SIG-M5 treated with dmso at 0.1 percent for 504 hours (cell line): Measurements from ENCODE around the gene KLHDC8A.

ENCODE experiments used
- DNase-seq: peaks from one replicate; lab custom pipeline; 2025; ENCODE audit not compliant: unreplicated experiment; lab: John Stamatoyannopoulos, UW

Gene KLHDC8A

GRCh38 chr1:205319081-205320018 lies 37.4 kb downstream of the KLHDC8A start:
- DNase-seq, result peak; percentile 43

DNA sequence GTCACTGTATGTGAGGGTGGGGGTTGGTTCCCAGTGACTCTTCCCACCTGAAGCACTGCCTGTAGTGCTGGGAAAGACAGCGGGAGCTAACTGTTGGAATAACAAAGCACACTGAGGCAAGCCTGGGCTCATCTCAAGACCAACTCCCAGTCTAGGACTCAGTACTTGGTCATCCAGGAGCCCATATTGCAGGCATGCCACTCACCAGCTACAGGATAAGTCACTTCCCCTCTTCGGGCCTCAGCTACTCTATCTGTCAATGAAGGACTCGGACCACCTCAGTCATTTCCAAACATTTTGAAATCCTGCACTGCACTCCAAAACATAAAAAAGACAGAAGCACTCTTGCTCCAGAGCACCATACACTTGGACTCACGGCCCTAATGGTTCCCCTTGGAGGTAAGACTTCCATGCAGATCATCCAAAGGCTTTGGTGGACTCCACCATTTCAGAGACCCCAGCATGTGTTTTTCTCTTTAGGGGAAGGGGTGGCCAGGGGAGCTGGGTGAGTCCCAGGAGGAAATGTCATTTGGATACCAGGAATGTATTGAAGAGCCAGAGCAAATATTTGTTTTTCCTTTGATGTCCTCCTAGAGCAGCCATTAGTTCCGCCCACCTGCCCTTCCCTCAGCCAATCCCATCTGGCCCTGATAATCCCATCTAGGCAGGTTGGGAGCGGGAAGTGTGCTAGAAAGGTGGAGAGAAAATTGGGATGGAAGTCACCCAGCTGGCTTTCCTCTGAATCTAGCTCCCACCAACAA lies 38.3 kb downstream of the KLHDC8A start:
- no peak for DNase-seq

- DNase-seq, result no peak
These were observed 39.3 kb downstream of the KLHDC8A start for GRCh38 chr1:205317311-205317917.

DNA sequence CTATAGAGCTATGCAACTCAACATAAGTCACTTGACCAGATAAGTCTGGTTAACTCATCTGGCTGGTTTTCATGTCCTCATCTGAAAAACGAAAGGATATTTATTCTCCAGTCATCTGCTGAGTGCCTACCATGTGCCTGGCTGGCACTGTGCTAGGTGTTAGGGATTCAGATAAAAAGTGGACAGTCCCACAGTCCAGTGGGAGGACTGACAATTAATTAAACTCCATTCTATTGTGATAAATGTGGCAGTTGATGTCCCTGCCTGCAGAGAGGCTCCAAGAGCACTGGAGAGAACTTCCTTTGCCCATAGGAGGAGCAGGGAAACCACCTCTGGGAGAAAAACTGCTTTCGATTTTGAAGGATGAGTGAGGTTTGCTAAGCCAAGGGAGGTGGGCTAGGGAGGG lies 40.6 kb downstream of the KLHDC8A start:
- no peak for DNase-seq

DNA sequence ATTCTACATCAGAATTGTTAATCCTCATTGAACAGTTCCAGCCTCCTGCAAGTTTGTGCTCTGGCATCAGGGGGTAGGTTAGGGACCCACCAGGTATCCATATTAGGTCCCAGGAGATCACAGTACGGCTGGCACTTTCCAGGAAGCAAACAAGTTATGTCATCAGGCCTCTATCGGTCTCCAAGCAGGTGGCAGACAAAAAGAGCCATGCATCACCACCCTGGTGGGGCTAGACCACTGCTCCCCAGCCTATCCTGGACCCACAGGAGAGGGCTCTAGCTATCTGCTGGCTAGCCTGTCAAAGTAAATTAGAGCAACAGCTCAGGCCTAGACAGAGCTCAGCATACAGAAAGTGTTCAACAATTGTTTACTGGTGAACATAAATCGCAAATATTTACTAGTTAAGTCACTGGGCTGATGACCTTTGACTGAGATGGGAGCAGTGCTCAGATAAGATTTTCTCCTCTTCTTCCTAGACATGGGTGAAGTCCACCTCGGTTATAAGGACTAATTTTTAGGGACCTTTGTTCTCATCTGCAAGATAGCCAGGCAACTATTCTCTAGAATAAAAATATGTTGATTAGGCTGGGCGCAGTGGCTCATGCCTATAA lies 41.6 kb downstream of the KLHDC8A start:
- DNase-seq, result no peak

DNA sequence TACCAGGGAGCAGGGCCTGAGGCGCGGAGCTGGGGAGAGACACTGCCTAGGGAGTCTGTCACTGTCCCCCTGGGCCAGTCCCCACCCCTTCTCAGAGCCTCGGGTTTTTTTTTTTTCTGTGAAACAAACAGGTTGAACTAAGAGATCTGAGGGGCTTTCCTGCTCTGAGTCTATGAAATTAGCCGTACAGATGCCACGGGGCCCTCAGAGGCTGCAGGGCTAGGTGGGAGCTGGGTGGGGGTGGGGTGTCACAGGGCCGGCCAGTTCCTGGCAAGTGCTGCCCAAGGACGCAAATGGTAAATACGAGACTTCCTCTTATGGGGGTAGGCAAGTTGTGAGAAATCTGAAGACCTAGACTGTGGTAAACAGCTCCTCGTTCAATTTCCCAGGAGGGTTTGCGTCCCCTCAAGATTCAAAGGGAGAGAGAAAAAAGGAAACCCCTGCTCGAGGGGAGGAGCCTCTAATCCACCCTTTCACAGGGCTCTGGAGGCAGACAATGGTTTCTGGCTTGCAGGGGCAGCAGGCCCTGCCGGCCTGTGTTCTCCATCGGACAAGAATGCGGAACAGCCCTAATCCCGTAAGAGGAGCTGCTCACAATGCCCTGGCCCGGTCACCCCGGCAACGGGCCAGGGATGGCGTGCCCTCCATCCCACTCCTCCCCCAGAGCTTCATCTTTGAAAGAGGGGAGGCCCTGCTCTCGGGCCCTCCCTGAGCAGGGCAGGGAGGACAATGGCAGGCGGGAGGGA lies 43.0 kb downstream of the KLHDC8A start:
- DNase-seq, result peak; percentile 36

GRCh38 chr1:205312866-205313562 lies 43.7 kb downstream of the KLHDC8A start:
- DNase-seq, result no peak

- peak; percentile 71 for DNase-seq
These were observed 45.6 kb downstream of the KLHDC8A start for GRCh38 chr1:205310976-205311704.

GRCh38 chr1:205309741-205310140 lies 47.0 kb downstream of the KLHDC8A start:
- DNase-seq, result no peak

- no peak for DNase-seq
These were observed 49.7 kb downstream of the KLHDC8A start for GRCh38 chr1:205306929-205307566.

- no peak for DNase-seq
These were observed 52.0 kb downstream of the KLHDC8A start for GRCh38 chr1:205304695-205305070.

DNA sequence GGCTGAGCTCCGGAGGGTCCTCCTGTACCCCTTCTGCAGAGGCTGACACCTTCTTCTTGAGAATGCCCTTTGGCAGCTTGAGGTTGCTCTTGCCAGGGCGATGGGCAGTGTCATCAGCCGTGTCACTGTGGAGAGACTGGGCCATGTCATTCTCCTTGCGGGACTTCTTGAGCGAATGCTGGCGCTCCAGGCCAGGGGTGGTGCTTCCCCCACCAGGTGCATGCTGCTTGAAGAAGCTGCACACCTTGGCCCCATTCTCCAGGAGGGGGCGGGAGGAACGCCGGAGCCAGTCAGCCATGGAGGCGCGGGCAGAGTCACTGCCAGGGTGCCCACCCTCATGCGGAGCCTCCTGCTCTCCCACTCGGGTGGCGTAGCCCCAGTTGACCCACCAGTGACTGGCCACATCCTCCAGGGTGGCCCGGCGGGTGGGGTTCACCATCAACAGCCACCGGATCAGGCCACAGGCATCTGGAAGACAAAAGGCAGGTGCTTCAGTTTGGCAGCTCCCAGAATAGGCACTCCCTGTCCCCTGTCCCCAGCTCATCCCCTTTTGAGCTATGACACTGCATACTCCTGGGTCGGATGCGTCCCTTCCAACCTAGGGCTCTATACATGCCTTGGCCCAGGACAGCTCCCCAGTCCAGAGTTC lies 52.6 kb downstream of the KLHDC8A start:
- DNase-seq, result no peak

DNA sequence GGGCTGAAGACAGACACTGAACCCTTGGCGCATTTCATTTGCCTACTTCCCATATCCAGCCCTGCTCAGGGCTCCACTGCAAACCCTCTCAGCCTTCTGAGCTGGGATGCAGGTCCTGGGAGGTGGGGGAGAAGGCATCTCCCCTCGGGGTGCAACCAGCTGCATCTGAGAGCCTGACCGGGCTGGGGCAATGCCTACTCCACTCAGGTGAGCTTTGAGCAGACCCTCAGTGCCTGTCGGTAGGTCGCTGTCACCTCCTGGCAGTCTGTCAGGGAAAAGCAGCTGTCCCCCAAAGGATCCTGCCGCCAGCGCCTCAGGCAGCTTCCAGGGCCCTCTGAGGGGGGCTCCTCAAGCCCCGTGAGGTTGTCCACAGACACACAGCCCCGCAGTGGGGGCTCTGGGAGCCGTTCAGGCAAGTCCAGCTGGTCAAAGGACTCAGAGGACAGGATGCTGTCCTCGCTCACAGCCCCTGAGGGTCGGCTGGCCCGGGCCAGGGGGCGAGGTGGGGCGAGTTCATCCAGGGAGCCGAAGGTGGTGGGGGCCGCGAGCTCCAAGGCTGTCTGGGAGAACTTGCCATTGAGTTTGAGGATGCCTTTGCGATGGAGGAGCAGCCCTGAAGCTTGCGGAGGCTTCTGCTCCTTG lies 53.4 kb downstream of the KLHDC8A start:
- no peak for DNase-seq

GRCh38 chr1:205301842-205302588 lies 54.7 kb downstream of the KLHDC8A start:
- no peak for DNase-seq

GRCh38 chr1:205301205-205301821 lies 55.4 kb downstream of the KLHDC8A start:
- peak; percentile 23 for DNase-seq

GRCh38 chr1:205300149-205300548 lies 56.6 kb downstream of the KLHDC8A start:
- DNase-seq, result no peak
